Activated CD8-positive, alpha-beta memory T cell treated with anti-CD3 and anti-CD28 coated beads for 1 hour (primary cell): ENCODE measurements around the gene MCUR1.
"Not testable (repeated sequence)": the region's sequence is repeated elsewhere in the genome, so short reads cannot be mapped to it uniquely, and the experiment has no call there.

Experiments
- DNase-seq, 2 donors: peaks; one replicate each; pipeline ENCODE4 v3.0.0-alpha.2; 2020; ENCODE audit warnings: low read depth in 1 of 2; ENCODE audit errors: extremely low read depth in 1 of 2

The MCUR1 gene

GRCh38 chr6:13829419-13829818 is 15.1 kb upstream of the MCUR1 start:
- not testable (repeated sequence) for DNase-seq

- DNase-seq = not testable (repeated sequence)
Observed at GRCh38 chr6:13828656-13829301, 14.4 kb upstream of the MCUR1 start.

GRCh38 chr6:13827032-13827431 is 12.7 kb upstream of the MCUR1 start:
- no peak for DNase-seq

- DNase-seq = no peak
Observed at GRCh38 chr6:13825871-13826270, 11.5 kb upstream of the MCUR1 start.

- no peak for DNase-seq
Observed at GRCh38 chr6:13818341-13818740, 4.0 kb upstream of the MCUR1 start.

- no peak for DNase-seq
Observed at GRCh38 chr6:13814938-13815575, 700 bp upstream of the MCUR1 start.

- DNase-seq = peak in 1 of 2 donors; percentile 2
Observed at GRCh38 chr6:13813621-13814175, 659 bp downstream of the MCUR1 start.

- DNase-seq = no peak
Observed at GRCh38 chr6:13813026-13813425, 1.3 kb downstream of the MCUR1 start.

- no peak for DNase-seq
Observed at GRCh38 chr6:13812359-13812642, 2.1 kb downstream of the MCUR1 start.

- DNase-seq = no peak
Observed at GRCh38 chr6:13811627-13812358, 2.6 kb downstream of the MCUR1 start.

GRCh38 chr6:13810688-13811446 is 3.5 kb downstream of the MCUR1 start:
- DNase-seq = no peak

- DNase-seq = no peak
Observed at GRCh38 chr6:13808801-13809200, 5.6 kb downstream of the MCUR1 start.

GRCh38 chr6:13807696-13808095 is 6.7 kb downstream of the MCUR1 start:
- DNase-seq = no peak

- no peak for DNase-seq
Observed at GRCh38 chr6:13803581-13803980, 10.8 kb downstream of the MCUR1 start.

GRCh38 chr6:13800615-13801014 is 13.7 kb downstream of the MCUR1 start:
- DNase-seq = no peak

GRCh38 chr6:13796781-13797180 is 17.6 kb downstream of the MCUR1 start:
- DNase-seq = no peak

- DNase-seq = peak; percentile 63 to 76
Observed at GRCh38 chr6:13795041-13795750, 19.2 kb downstream of the MCUR1 start.

- no peak for DNase-seq
Observed at GRCh38 chr6:13794184-13794583, 20.2 kb downstream of the MCUR1 start.

- DNase-seq = no peak
Observed at GRCh38 chr6:13789746-13790145, 24.6 kb downstream of the MCUR1 start.

- no peak for DNase-seq
Observed at GRCh38 chr6:13788820-13789219, 25.5 kb downstream of the MCUR1 start.

- no peak for DNase-seq
Observed at GRCh38 chr6:13787137-13787536, 27.2 kb downstream of the MCUR1 start.
